Measurements from ENCODE around the gene GBX1.
A peak's percentile ranks its signal among the peaks of the same experiment; 100 is the strongest.

Gene GBX1

GRCh38 chr7:151193203-151193978 is 25.9 kb upstream of the GBX1 start:
- DNase-seq, result no peak

GRCh38 chr7:151192002-151192539 is 24.6 kb upstream of the GBX1 start:
- DNase-seq, result no peak

- peak; percentile 8 for DNase-seq
Observed at GRCh38 chr7:151191544-151191943, 24.1 kb upstream of the GBX1 start.

GRCh38 chr7:151189038-151189437 is 21.5 kb upstream of the GBX1 start:
- DNase-seq, result no peak

- no peak for DNase-seq
Observed at GRCh38 chr7:151188252-151188542, 20.7 kb upstream of the GBX1 start.

GRCh38 chr7:151187409-151188251 is 20.1 kb upstream of the GBX1 start:
- DNase-seq, result no peak

- no peak for DNase-seq
Observed at GRCh38 chr7:151186640-151187408, 19.3 kb upstream of the GBX1 start, which contains the start of gene ASB10. ASB10 (minus strand) TSS chr7:151187250; CDS start chr7:151187130, 120 bp downstream.

- no peak for DNase-seq
Observed at GRCh38 chr7:151185762-151186639, 18.5 kb upstream of the GBX1 start.

- DNase-seq, result peak; percentile 19
Observed at GRCh38 chr7:151181011-151181431, 13.5 kb upstream of the GBX1 start.

GRCh38 chr7:151179946-151180345 is 12.5 kb upstream of the GBX1 start:
- DNase-seq, result no peak

GRCh38 chr7:151179287-151179860 is 11.9 kb upstream of the GBX1 start:
- DNase-seq, result no peak

GRCh38 chr7:151178831-151179230 is 11.3 kb upstream of the GBX1 start:
- DNase-seq, result no peak

GRCh38 chr7:151178236-151178635 is 10.7 kb upstream of the GBX1 start:
- DNase-seq, result no peak

GRCh38 chr7:151177310-151177709 is 9.8 kb upstream of the GBX1 start:
- DNase-seq, result no peak

- DNase-seq, result no peak
Observed at GRCh38 chr7:151176401-151176800, 8.9 kb upstream of the GBX1 start.

GRCh38 chr7:151175793-151176311 is 8.4 kb upstream of the GBX1 start:
- DNase-seq, result peak; percentile 46

GRCh38 chr7:151175047-151175792 is 7.7 kb upstream of the GBX1 start:
- DNase-seq, result no peak

GRCh38 chr7:151174246-151175046 is 7.0 kb upstream of the GBX1 start:
- no peak for DNase-seq

GRCh38 chr7:151173386-151174245 is 6.1 kb upstream of the GBX1 start:
- no peak for DNase-seq
